Rectal smooth muscle tissue (tissue), 1 donor: ENCODE data around the gene TMPRSS2.

Experiments
- H3K27ac ChIP-seq: one replicate; pipeline ENCODE4 v1.7.0; 2013; ENCODE audit warnings: low read depth, low read length, inconsistent platforms
- H3K27me3 ChIP-seq: one replicate; pipeline ENCODE4 v1.7.0; 2013; ENCODE audit warnings: low read length; ENCODE audit not compliant: control insufficient read depth, insufficient read depth
- H3K36me3 ChIP-seq: one replicate; pipeline ENCODE4 v1.7.0; 2013; ENCODE audit warnings: low read length; ENCODE audit not compliant: control insufficient read depth, insufficient read depth
- H3K4me1 ChIP-seq: one replicate; pipeline ENCODE4 v1.7.0; 2013; ENCODE audit warnings: low read length; ENCODE audit not compliant: control insufficient read depth, insufficient read depth
- H3K4me3 ChIP-seq: one replicate; pipeline ENCODE4 v1.7.0; 2013; ENCODE audit warnings: low read length
- H3K9ac ChIP-seq: one replicate; pipeline ENCODE4 v1.7.0; 2013; ENCODE audit warnings: low read length

The TMPRSS2 gene

GRCh38 chr21:41507521-41508414 lies at the start of gene TMPRSS2:
TSS of gene TMPRSS2 (minus strand) at chr21:41508158. CDS start at chr21:41498133, 10,025 bp downstream.
- Histone ChIP-seq H3K36me3 (no peaks in the 10 kb centered on the region), H3K27me3 (peaks cover 14% of the 10 kb centered on the region), H3K4me1 (no peaks in the 10 kb centered on the region), H3K27ac (no peak within 1 kb of the TSS), H3K9ac (peak within 1 kb of the TSS; percentile 69), H3K4me3 (peak within 1 kb of the TSS; percentile 61)

GRCh38 chr21:41555057-41555456 lies 47.1 kb upstream of the TMPRSS2 start:
- Histone ChIP-seq H3K4me3 (no peak overlapping the region), H3K27me3 (no peaks in the 10 kb centered on the region), H3K27ac (no peak overlapping the region), H3K9ac (no peak overlapping the region), H3K4me1 (no peaks in the 10 kb centered on the region), H3K36me3 (no peaks in the 10 kb centered on the region)

- no peaks in the 10 kb centered on the region for H3K36me3 ChIP-seq
- H3K9ac ChIP-seq: no peak overlapping the region
- no peak overlapping the region for H3K27ac ChIP-seq
- H3K27me3 ChIP-seq: no peaks in the 10 kb centered on the region
- no peak overlapping the region for H3K4me3 ChIP-seq
- H3K4me1 ChIP-seq: no peaks in the 10 kb centered on the region
Observed at GRCh38 chr21:41552254-41552653, 44.3 kb upstream of the TMPRSS2 start.

- H3K9ac ChIP-seq: no peak overlapping the region
Observed at GRCh38 chr21:41548781-41549180, 40.8 kb upstream of the TMPRSS2 start.

GRCh38 chr21:41547111-41547510 lies 39.2 kb upstream of the TMPRSS2 start:
- Histone ChIP-seq H3K27ac (no peak overlapping the region), H3K27me3 (no peaks in the 10 kb centered on the region), H3K9ac (no peak overlapping the region), H3K4me3 (no peak overlapping the region), H3K36me3 (no peaks in the 10 kb centered on the region), H3K4me1 (no peaks in the 10 kb centered on the region)

More at GRCh38 chr21:41548781-41549180, 40.8 kb upstream of the TMPRSS2 start:
- no peak overlapping the region for H3K27ac ChIP-seq
- no peaks in the 10 kb centered on the region for H3K4me1 ChIP-seq
- H3K36me3 ChIP-seq: no peaks in the 10 kb centered on the region
- no peaks in the 10 kb centered on the region for H3K27me3 ChIP-seq
- H3K4me3 ChIP-seq: no peak overlapping the region

- Histone ChIP-seq H3K4me1 (no peaks in the 10 kb centered on the region), H3K9ac (no peak overlapping the region), H3K36me3 (no peaks in the 10 kb centered on the region), H3K27me3 (no peaks in the 10 kb centered on the region), H3K4me3 (no peak overlapping the region), H3K27ac (no peak overlapping the region)
Observed at GRCh38 chr21:41545500-41546359, 37.8 kb upstream of the TMPRSS2 start.

GRCh38 chr21:41542727-41543126 lies 34.8 kb upstream of the TMPRSS2 start:
- Histone ChIP-seq H3K9ac (no peak overlapping the region), H3K4me3 (no peak overlapping the region), H3K36me3 (no peaks in the 10 kb centered on the region), H3K27me3 (no peaks in the 10 kb centered on the region), H3K27ac (no peak overlapping the region), H3K4me1 (no peaks in the 10 kb centered on the region)

- Histone ChIP-seq H3K27ac (no peak overlapping the region), H3K4me3 (no peak overlapping the region), H3K36me3 (no peaks in the 10 kb centered on the region), H3K27me3 (no peaks in the 10 kb centered on the region), H3K9ac (no peak overlapping the region), H3K4me1 (no peaks in the 10 kb centered on the region)
Observed at GRCh38 chr21:41537356-41537755, 29.4 kb upstream of the TMPRSS2 start.

GRCh38 chr21:41536827-41537103 lies 28.8 kb upstream of the TMPRSS2 start:
- no peak overlapping the region for H3K9ac ChIP-seq

GRCh38 chr21:41536076-41536826 lies 28.3 kb upstream of the TMPRSS2 start:
- Histone ChIP-seq H3K36me3 (no peaks in the 10 kb centered on the region), H3K4me3 (no peak overlapping the region), H3K27ac (no peak overlapping the region), H3K9ac (no peak overlapping the region), H3K27me3 (no peaks in the 10 kb centered on the region), H3K4me1 (no peaks in the 10 kb centered on the region)

More at GRCh38 chr21:41536827-41537103, 28.8 kb upstream of the TMPRSS2 start:
- Histone ChIP-seq H3K36me3 (no peaks in the 10 kb centered on the region), H3K27me3 (no peaks in the 10 kb centered on the region), H3K4me3 (no peak overlapping the region), H3K4me1 (no peaks in the 10 kb centered on the region), H3K27ac (no peak overlapping the region)

- Histone ChIP-seq H3K27me3 (no peaks in the 10 kb centered on the region), H3K36me3 (no peaks in the 10 kb centered on the region), H3K27ac (no peak overlapping the region), H3K4me3 (no peak overlapping the region), H3K4me1 (no peaks in the 10 kb centered on the region), H3K9ac (no peak overlapping the region)
Observed at GRCh38 chr21:41530366-41530765, 22.4 kb upstream of the TMPRSS2 start.

GRCh38 chr21:41529769-41530168 lies 21.8 kb upstream of the TMPRSS2 start:
- Histone ChIP-seq H3K36me3 (no peaks in the 10 kb centered on the region), H3K4me1 (no peaks in the 10 kb centered on the region), H3K4me3 (no peak overlapping the region), H3K27me3 (no peaks in the 10 kb centered on the region), H3K27ac (no peak overlapping the region), H3K9ac (no peak overlapping the region)
